Raji (cell line): ENCODE measurements around the gene DUSP1.

ENCODE experiments used
- POLR2A ChIP-seq: IDR thresholded peaks from 2 replicates; pipeline ENCODE4 v1.6.1; 2011; ENCODE audit warnings: low read depth, low read length, control low read depth; ENCODE audit not compliant: insufficient read depth

DUSP1 gene

DNA sequence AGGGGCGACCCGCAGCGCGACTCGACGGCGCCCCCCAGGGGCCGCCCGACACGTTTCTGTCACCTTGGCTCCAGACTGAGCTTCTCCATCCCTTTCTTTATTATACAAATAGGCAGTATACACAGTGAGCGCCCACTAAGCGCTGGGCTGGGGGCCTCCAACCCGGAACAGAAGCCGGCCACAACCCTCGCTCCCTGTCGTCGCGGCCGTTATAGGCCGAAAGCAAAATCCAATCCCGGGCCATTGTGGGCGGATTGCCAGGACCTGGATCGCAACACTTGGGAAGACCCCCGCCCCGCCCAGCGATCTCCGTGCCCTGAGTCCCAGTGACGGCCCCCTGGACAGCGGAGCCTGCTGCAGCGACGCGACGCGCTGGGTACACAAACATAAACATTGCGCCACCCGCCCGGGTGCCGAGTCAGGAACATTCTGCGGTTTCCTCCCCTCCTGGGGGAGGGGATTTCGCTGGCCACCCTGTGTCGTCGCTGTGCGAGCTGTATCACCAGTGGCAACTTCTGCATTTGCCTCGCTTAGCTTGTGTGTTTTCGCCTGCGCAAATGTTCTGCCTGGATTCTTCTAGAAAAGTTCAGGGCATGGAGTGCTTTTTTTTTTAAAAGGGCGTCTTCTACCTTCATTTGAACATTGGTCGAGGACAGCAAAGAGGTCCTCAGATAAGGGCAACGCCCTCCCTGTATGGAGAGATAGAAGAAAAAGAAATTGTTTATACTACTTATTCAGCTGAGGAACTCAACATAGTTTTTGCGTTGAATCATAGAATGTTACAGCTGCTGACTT is 1.3 kb upstream of the DUSP1 start:
- TF ChIP-seq POLR2A = 0 out of 2 replicates have a peak, but pooled peaks have one; percentile 22

DNA sequence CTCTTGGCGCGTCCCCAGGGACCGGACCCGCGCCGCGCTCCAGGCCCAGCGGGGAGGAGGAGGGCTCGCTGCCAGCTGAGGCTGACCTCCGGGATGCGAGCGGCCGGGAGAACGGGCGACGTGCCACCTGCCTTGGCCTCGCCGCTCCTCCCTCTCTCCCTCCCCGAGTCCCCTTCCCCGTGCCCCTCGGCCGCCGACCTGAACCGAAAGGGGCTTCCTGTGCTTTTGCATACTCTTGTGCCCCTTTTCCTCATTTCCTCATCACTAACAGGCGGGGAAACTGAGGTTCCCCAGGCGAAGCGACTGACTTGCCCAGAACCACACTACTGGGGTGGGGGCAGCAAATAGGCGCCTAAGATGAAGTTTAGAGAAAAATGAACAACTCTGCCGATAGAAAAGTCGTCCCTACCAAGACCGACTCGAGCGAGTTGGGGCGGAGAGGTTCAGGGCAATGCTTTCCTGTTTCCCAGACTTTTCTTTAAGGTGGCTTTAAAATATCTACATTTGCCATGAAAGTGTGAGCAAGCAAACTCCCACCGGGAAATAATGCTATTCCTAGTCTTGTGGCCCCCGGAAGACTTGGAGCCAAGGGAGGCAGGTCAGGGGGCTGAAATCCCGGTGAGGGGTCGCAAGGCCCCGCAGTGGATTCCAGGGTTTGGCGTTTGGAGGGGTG is 580 bp upstream of the DUSP1 start:
- TF ChIP-seq POLR2A = no peak

DNA sequence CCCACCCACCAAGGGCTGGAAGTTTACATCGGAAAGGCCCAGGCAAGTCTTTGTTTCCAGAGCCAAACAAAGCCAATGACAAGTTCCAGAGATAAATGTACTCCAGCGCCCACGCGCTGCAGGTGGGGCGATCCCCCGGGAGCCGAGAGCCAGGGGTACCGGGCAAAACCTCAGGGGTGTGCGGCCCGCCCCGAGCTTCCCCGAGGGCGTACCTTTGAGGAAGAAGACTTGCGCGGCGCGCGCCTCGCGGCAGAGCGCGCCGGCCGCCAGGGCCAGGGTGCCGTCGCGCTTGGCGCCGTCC is 671 bp downstream of the DUSP1 start:
- no peak for TF ChIP-seq POLR2A

DNA sequence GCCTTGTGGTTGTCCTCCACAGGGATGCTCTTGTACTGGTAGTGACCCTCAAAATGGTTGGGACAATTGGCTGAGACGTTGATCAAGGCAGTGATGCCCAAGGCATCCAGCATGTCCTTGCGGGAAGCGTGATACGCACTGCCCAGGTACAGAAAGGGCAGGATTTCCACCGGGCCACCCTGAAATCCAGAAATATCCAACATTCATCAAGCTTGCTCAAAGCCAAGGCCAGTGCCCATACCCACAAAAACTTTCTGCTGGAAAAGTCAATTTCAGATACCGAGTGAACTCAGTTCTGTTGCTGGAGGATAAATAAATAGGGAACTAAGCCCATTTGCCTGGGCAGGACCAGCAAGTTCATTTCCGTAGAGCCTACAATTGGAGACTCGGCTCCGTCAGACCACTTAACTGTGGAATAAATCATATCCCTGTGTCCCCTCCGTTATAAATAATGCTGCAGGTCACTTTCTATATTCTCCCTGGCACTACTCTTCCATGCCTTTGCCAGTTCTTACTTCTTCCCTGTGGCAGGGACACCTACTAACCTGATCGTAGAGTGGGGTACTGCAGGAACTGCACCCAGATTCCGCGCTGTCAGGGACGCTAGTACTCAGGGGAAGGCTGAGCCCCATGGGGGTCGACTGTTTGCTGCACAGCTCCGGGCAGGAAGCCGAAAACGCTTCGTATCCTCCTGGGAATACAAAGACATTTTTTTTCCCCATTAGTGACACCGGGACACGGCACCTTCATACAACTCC is 1.2 kb downstream of the DUSP1 start:
- TF ChIP-seq POLR2A = no peak

DNA sequence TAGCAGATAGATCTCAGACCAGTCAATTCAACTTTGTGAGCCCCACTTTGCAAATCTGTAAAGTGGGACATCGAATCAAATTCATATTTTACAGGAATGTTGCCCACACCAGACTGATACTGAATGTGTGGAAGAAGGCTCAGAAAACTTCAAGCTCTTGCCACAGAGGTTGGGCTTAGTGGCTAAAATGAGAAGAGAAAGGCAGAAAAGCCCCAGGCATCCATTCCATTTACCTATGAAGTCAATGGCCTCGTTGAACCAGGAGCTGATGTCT is 1.7 kb downstream of the DUSP1 start:
- no peak for TF ChIP-seq POLR2A

DNA sequence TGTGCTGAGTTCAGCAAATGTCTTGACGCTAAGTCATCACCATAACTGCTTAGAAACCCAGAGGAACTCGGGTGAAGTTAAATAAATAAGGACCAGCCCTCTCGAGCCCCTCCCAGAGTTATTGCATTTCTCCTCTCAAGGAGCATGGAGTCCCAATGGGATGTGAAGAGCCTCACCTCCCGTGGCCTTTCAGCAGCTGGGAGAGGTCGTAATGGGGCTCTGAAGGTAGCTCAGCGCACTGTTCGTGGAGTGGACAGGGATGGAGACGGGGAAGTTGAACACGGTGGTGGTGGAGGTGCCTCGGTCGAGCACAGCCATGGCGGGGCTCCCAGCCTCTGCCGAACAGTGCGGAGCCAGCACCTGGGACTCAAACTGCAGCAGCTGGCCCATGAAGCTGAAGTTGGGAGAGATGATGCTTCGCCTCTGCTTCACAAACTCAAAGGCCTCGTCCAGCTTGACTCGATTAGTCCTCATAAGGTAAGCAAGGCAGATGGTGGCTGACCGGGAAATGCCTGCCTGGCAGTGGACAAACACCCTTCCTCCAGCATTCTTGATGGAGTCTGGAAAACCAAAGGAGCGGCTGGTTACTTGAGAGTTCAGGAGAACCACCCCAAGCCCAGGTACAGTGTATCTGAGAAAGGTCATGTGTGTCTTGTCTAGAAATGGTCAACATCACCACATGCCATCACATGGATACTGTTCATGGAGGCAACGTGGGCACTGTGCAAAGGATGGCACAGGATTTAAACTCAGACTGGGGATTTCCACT is 2.2 kb downstream of the DUSP1 start:
- TF ChIP-seq POLR2A = no peak

DNA sequence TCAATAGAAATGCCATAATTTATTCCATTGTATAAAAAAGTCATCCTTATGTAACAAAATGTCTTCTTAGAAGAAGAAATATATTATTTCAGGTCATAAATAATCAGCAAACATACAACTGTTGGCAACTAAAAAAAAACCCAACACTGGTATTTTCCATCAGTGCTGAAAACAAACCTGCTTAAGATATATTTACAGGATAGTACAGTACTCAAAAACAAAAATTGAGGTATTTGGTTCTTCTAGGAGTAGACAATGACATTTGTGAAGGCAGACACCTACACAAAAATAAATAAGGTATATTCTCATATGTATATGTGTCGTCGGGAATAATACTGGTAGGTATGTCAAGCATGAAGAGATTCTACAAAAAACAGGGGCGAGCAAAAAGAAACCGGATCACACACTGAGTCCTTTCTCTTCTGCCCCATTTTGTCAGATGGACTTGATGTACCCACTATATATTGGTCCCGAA is 2.9 kb downstream of the DUSP1 start:
- no peak for TF ChIP-seq POLR2A

DNA sequence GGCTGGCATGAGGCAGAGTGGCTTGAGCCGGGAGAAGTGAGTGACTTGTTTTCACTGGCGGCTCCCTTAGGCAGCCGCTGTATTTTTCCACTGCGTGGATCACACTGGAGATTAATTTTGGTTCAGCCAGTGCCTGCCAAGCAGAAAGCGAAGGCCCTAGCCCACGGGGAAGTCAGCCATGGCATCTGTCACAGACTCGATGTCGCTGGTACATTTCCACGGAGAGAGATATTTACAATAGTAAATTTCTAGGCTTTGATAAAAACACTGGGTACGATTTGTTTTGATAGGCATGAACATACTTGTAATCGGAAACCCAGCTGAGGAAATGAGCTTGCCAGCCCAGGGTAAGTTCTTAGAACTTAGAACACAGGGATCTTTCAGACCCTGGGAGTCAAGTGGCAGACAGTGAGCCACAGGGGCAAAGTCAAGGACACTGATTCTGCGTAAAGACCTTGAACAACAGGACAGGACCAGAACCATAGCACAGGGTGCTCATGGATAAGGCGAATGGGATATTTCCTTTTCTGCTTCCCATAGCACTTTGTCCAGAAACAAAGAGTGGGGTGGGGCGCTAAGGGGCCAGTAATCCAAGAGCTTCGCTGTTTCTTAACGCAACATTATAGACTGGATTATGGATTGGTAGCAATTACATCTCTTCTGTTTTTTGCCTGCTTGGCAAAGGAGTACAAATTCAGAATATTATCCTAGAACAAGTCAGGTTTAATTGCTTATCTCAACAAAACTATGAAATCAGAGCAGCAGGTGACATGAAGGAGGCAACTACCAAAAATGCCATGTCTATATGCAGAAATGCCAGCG is 4.5 kb downstream of the DUSP1 start:
- TF ChIP-seq POLR2A = no peak

DNA sequence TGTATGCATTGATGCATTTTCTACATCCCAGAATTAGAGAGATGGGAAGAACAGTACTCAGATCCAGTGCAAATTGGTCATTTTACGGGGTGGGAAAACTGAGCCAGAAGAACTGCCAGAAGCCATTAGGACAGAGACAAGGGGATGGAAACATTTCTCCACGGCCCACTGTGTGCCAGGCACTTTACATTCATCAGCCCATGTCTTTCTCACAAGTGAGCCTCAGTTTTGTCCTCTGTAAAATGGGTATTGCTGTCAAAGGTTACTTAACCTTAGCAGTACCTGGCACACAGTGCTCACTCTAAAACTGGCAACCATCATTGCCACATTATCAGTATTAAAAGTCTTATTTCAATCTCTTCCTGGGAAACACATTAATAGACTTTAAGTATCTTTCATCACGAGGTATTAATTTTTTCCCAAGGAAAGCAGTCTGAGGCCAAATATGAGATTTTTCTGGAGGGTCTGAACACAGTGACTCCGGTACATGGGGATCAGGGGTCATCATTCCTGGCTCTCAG is 5.2 kb downstream of the DUSP1 start:
- no peak for TF ChIP-seq POLR2A

DNA sequence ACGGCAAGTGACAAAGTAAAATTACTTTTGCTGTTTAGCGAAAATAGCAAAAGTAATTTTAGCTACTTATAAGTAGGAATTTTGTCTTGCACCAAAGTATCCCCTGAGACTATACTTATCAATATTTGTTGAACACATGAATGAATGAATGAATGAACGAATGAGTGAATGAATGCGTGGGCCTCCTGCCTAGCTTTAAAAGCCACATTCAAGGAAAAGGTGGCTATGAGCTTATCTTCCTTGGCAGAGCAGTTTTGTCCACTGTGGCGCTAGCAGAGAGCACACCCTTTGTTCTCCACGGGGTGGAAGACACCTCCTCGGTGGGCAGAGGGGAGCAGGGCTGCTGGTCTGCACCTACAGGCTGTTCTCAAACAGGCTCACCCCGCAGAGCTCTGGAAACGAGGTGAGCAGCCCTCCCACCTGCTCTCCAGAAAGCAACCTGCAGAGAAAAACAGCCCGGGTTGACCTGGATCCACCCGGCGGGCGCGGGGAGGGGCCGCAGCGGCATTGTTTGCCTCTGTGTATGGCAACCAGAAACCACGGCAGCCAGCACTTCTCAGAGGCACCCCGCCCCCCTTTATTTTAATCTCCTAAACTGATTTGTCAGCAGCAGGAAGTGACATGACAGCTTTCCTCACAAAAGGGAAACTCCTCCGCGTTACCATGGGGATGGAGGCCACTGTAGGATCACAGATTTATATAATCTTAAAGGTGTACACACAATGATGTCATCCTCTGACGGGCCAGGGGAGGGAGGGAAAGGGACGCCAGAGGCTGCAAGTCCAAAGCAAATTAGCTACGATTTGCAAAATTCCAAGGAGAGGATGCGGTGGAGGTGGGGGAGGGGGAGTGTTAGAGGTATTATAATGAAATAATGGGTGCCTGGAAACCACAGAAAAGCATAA is 5.9 kb downstream of the DUSP1 start:
- TF ChIP-seq POLR2A = peak; percentile 39

DNA sequence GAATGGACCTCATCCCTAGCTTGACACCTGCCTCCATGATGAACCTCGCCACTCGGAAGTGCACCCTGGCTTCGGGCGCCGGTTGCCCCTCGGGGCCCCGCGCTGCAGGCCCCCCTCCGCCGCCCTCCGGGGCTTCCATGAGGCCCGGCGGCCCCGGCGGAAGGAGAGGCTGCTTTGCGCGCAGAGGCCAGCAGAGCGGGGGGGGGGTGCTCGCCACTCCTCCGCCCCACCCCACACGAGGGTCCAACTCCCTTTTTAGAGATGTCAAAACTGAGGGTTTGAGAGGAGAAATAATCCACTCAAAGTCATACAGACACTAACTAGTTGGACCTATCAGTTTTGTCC is 7.9 kb downstream of the DUSP1 start:
- no peak for TF ChIP-seq POLR2A

DNA sequence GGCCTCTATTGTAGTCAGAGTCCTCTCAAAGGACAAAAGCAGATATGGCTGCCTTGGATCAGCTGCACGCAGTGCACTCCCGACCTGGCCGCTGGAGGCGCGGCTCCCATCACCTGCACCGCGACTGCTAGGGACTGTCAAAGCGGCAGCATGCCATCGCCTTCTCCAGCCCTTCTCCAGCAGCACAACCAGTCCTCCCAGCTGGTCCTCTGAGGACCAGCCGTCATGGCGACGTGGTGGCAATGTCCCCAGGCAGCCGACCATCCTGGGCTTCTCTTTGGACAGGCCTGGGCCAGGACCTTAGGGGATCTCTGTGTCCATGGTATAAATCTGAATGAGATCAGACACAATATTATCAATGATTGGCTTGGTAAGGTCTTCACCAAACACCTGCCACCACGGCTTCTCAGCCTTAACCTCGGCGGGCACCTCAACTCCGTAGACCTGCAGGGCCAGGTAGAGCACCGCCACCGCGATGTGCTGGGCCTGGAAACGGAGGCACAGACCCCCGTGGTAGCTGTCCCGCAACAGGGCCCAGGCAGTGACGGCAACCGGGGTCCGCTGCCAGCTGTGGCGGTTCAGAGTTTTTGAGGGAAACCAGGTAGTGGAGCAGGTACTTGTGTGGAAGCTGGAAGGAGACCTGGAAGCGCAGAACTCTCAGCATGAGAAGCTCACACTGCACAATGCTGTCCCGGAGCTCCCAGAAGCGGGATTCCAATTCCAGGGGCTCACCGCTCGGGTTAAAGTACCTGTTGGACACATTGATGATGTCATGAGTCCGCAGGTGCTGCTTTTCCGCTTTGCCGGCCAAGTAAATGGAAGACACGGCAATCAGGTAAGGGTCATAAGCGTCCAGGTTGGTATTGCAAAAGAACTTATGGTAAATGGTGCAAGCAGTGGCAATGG is 8.5 kb downstream of the DUSP1 start:
- no peak for TF ChIP-seq POLR2A
